Fibroblast of upper back skin (primary cell): ENCODE measurements around the gene STING1.

Source experiments
- DNase-seq: peaks from one replicate; pipeline ENCODE4 v3.0.0-alpha.2; 2013

STING1 gene

GRCh38 chr5:139435676-139436075 is 46.9 kb downstream of the STING1 start:
- no peak for DNase-seq

GRCh38 chr5:139431706-139432105 is 50.9 kb downstream of the STING1 start:
- DNase-seq: no peak

- DNase-seq: no peak
Observed at GRCh38 chr5:139430015-139430414, 52.5 kb downstream of the STING1 start.

GRCh38 chr5:139426203-139426885 is 56.2 kb downstream of the STING1 start:
- peak; percentile 80 for DNase-seq
